ENCODE data around the gene NOS1AP. TPM values are rescaled to one million over a fixed set of nuclear protein-coding genes. Genes with fewer than 3 reads are reported as not detected.
"Not testable (repeated sequence)": the region's sequence is repeated elsewhere in the genome, so short reads cannot be mapped to it uniquely, and the experiment has no call there.

NOS1AP gene
- total RNA-seq, 1 donor from 2014 or later: 2.1 TPM

DNA sequence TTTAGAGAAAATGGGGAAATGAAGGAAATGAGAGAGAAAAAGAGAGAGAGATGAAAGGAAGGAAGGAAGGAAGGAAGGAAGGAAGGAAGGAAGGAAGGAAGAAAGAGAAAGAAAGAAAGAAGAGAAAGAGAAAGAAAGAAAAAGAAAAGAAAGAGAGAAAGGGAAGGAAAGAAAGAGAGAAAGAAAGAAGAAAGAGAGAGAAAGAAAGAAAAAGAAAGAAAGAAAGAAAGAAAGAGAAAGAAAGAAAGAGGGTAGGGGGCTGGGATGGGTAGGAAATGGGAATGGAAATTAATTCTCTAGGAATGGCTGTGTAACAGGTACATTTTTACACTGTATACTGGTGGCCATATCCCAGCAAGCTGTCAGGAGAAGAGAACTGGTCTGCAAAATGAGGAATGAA lies 346.7 kb downstream of the NOS1AP start:
- DNase-seq: no peak

DNA sequence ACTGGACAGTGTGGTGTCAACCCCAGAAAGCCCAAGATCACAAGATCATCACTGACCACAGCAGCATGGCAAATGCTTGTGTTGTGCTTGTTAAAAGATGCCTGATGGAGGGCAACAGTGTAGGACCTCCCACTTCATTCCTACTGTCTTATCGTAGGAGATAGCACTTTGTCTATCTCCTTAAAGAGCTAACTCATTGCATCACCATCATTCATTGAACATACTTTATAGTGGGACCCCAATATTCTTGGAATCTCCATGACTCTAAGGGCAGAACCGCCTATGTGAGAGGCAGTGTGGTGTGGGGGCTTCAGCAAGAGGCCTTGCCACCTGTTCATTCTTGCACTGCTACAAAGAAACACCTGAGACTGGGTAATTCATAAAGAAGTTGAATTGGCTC lies 347.4 kb downstream of the NOS1AP start:
- no peak for DNase-seq

DNA sequence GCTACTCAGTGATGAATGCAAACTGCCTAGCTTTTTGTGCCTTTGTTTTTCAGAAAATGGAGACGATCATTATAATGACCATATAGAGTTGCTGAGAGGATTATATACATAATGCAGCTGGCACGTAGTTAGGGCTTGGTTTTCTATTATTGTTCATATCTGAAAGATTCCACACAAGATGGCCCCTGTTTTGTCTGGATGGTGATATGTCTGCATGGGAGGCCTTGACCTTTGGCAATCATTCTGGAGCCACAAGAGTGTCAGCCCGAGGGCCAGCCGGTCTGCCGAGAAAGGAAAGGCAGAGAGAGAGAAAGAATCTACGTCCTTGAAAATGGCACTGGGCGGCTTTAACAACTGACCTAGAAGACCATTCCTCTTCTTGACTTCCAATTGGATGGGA lies 348.2 kb downstream of the NOS1AP start:
- DNase-seq: no peak

DNA sequence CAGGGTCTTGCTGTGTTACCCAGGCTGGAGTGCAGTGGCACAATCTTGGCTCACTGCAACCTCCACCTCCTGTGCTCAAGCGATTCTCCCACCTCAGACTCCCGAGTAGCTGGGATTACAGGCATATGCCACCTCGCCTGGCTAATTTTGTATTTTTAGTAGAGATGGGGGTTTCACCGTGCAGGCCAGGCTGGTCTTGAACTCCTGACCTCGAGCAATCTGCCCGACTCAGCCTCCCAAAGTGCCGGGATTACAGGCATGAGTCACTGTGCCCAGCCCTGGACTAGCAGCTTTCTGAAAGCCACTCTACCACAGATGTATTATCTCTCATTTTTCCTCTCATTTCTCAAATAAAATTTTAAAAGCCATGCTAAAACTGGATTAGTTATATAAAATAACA lies 349.1 kb downstream of the NOS1AP start:
- DNase-seq: not testable (repeated sequence)

DNA sequence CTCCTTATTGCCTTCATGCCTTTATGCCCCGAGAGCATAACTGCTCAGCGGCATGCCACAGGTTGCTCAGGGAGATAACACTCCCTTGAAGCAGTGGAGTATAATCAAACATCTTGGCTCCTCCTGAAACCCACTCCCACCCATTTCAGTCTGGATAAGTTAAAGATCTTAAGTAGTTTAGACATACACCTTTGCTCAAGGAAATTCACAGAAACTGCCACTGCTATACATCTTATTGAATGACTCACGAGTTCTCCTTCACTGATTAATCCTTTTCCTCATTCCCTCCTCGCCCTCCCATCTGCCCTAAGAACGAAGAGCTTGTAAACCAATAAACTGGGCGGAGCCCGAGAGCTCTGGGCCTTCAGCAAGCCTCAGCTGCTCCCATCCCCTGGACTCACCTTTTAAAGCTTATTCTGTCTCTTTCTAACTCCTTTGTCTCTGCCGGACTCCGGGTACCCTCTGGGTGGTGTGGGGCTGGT lies 350.0 kb downstream of the NOS1AP start:
- DNase-seq: not testable (repeated sequence)

Small RNA genes within 50 kb of the gene (small RNA-seq; reads per million reads assigned to genes)
- gene MIR4654 (ENCODE audit: low replicate concordance): not detected
- 0.09 reads per million for gene MIR556 (ENCODE audit: low replicate concordance)
- not detected for gene RNA5SP61 (ENCODE audit: low replicate concordance)

Other genes with a start within 250 kb of the NOS1AP start
- 25.3 TPM for gene OLFML2B, start 45.8 kb upstream of the NOS1AP start, total RNA-seq

All from skin of body (tissue), 3 donors.